C1 segment of cervical spinal cord (tissue), 14 donors: ENCODE results near the gene UCHL3.
"Not testable (repeated sequence)": the region's sequence is repeated elsewhere in the genome, so short reads cannot be mapped to it uniquely, and the experiment has no call there.

Experiments
- DNase-seq, 14 donors: peaks; one replicate each; lab custom pipeline; 2025; lab: John Stamatoyannopoulos, UW

The UCHL3 gene

DNA sequence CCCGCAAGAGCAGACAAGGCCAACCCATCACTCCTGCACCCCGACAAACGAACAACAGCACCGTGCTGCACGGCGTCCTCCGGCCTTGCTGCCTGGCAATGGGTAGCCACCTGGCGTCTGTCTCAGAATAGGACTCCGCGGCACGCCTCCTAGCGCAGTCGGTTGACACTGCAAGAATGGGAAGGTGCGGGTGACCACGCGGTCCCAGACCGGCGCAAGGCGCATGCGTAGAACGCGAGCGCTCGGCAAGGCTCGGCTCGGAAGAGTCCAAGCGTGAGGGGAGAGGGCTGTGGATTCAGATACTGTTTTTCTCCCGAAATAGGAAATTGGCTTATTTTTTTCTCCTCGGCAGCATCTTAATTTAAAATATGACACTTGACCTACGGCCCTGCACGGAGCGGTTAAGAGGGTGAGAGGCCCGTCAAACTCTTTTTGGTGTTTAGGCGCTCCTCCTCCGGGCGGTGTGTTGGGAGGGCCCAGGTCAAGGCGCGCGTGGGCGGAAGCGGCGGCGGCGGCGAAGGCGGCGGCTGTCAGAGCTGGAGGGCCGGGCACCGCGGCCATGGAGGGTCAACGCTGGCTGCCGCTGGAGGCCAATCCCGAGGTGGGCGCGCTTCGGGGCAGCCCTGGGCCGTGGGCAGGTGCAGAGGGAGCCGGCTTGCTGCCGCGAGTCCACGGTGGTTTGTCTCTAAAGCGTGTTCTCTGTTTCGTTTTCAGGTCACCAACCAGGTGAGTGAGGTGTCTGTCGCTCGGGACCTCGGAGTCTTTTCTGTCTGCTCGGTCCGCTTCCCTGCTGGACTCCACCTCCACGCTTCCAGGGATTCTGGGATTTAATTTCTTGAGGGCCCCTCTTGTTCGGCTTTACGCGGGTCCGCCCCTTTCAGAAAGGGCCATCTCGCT, at the start of gene UCHL3:
TSS of gene UCHL3 (plus strand) at position 530 of the 897 bp plus-strand sequence. CDS start at position 560, 30 bp downstream.
- peak; percentile 78 to 98 (median 94) for DNase-seq

DNA sequence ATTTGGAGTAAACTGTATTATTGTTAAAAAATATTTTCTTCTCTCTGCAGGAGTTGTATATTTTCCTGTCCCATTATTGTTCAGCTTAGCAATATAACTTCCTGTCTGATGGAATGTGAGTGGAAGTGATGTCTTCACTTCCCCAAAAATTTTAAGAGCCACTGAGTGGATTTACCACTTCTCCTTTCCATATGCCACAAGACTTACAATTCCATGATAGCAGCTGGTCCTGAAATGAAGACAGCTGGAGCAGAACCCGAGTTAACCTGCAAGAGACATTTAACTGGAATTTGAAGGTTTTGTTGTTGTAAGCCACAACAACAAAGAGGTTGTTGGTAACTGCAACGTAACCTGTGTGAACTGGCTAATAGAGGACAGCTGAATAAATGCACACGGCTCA, 44.3 kb upstream of the UCHL3 start:
- DNase-seq, result no peak

DNA sequence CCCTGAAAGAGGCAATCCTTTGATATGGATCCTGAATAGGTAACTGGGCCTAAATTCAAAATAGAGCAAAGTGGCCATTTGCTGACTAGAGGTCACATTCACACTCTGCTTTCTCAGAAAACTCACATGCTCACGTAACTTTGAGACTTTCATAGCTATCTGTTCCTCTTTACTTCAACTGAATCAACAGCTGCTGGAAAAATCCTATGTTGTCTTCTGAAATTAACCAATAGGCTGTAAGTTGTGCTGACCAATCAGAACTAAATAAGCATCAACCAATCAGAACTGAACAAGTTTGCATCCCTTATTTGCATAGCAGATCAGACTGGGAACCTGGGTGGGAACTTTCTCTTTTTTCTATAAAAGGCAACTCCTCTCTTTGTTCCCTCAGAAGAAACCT, 43.6 kb upstream of the UCHL3 start:
- no peak for DNase-seq

DNA sequence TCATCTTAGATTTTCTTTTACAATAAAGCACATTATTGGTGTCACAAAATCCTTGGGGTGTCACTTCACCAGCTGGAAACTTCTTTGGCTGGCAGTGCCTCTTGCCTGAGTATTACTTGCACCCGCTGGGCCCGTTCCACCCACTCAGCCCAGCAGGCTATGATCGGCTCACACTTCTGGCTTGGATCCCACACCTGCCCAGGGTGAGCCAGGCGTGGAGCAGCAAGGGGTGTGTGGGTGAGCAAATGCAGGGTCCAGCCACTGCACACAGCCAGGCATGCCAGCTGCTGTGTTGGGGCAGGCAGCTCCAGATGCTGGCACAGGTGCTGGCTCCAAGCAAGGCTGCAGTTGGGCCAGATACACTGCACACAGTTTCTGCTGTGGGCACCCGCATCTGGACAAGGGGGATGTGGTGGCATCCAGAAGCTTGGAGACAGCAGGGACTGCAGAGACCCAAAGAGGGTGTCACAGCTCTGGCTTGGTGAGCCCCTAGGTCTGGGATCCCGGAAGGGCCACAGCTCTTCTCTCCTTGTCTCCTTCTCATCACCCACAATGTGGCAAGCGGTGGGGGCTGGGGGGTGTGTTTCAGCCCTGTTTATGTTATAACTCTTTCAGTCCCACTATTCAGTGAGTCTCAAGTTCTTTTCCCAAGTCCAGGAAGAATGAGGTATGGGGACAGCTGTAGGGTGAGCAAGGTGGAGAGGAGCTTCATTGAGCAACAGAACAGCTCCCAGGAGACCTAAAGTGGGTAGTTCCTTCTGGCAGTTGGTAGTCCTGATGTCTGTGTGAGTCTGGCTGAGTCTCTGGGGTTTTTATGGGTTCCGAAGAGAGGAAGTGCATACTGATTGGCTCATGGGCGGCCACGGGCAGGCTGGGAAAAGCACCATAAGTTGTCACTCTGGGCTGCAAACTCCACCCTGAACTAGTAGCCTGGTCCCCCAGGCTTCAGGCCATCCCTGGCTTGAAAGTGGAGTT, 42.3 kb upstream of the UCHL3 start:
- DNase-seq, result peak in 2 of 14 donors; percentile 7 to 13

DNA sequence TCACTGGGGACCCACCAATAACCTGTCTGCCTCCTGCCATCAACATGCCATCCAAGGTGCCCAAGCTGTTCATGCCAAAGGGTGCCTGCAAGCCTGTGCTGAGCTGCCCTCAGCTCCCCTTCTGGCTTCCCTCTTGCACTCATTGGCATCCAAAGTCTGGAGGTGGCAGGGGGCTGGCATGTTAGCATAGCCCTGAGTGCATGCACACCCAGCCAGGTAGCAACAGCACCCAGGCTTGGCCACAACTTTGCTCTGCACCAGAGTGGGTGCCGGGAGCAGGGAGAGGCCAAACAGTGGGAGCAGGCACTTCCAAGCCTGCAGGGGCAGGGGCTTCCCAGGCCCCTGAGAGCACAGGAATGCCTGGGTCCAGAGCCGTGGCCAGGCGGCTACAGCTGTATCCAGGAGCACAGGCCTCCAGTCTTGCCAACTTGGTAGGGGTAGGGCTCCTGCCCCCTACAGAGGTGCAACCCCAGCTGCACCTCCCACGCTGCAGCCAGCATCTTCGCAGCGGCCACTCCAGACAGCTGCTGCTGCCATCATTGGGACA, 41.5 kb upstream of the UCHL3 start:
- no peak for DNase-seq

DNA sequence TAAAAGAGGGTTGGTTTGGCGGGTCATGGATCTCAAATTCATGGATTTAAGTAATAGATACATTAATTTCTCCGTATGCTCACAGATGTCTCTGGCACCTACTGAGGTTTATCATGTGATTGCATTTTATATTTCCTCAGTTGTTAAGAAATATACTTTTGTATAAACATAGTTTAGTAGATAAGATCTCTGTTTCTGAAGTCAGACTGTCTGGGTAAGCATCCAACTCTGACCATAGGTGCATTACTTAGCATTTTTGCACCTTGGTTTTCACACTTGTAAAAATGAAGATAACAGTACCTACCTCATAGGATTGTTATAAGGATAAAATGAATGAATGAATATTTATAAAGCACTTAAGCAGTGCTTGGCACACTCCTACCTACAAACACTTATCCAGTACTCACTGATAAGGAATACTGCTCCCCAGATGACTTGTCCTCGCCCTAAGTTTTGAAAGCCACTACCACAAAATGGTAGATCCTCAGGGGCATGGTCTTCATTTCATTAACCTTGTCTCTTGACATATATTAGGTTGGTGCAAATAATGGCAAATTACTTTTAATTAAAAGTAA, 38.5 kb upstream of the UCHL3 start:
- no peak for DNase-seq

DNA sequence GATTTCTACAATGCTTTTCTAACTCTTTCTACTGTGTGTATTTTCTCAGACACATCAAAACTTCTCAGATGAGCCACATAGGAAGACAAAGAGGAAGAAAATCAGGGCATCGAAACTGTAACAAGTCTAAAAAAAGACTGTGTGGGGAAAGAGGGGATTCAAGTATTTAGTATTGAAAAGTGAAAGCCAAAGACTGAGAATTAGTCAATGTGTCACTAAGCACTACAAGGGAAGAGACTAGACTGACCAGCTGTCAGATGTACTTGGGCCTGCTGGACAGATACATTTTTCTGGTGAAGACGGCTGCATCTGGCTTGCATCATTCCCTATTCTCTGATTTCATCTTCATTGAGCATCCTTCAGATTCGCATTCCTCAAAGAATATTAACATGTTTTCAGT, 37.3 kb upstream of the UCHL3 start:
- no peak for DNase-seq

DNA sequence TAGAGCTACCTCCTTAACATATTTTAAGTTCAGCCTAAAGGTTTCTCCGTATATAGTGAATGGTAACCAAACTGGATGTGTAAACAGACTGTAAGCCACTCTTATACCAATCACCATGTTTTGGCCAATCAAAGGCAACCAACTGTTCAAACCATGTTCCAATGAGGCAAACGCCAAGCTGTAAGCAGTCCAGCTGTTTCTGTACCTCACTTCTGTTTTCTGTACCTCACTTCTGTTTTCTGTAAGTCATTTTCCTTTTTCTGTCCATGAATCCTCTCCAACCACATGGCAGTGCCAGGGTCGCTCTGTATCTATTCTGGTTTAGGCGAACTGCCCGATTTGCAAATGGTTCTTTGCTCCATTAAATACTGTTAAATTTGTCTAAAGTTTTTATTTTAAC, 36.3 kb upstream of the UCHL3 start:
- no peak for DNase-seq

DNA sequence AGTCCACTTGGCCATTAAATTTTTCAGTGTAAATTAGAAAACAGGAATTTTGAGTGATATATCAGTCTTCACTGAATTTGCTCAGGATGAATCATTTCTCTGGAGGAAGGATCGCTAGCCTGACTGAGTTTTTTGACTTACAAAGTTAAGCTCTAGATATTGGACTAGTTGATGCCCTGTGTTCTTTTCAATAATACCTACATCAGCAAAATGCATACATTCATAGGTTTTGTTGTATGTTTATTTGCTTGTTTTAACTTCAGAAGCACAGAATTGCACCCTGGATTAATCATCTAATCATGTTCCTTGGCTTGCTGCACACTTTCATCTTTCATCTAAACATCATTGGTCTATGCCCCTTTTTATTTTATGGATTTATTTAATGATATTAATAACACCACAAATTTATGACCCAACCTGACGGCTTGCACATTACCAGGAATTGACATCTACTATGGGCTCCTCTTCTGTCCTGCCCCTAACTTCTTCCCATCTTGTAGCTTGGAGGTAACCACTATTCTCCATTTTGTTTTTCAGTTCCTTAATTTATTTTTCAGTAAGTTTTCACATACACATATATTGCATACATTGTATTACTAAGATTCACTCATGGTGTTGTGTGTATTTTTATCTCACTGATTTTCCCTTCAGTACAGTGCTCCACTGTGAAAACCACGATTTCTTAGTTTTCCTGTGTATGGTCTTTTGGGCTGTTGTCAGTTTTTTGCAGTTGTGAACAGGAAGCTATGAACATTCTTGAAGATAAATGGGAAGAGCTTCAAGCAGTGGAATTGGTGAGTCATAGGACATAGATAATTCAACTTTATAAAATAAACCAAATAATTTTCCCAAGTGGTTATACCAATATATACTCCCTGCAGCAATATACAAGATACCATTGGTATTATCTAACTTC, 35.3 kb upstream of the UCHL3 start:
- DNase-seq, result no peak

DNA sequence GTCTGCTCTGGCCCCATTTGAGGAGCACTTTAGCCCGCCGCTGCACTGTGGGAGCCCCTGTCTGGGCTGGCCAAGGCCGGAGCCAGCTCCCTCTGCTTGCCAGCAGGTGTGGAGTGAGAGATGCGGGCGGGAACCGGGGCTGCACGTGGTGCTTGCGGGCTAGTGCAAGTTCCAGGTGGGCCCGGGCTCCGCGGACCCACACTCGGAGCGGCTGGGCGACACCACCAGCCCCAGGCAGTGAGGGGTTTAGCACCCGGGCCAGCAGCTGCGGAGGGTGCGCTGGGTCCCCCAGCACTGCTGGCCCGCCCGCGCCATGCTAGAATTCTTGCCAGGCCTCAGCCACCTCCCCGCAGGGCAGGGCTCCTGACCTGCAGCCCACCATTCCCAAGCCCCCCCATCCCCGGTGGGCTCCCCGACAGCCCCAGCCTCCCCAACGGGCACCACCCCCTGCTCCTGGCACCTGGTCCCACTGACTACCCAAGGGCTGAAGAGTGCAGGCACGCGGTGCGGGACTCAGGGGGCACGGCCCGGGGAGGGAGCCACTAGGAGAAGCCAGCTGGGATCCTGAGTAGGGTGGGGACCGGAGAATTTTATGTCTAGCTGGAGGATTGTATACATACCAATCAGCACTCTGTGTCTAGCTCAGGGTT, 31.0 kb upstream of the UCHL3 start:
- DNase-seq, result no peak

DNA sequence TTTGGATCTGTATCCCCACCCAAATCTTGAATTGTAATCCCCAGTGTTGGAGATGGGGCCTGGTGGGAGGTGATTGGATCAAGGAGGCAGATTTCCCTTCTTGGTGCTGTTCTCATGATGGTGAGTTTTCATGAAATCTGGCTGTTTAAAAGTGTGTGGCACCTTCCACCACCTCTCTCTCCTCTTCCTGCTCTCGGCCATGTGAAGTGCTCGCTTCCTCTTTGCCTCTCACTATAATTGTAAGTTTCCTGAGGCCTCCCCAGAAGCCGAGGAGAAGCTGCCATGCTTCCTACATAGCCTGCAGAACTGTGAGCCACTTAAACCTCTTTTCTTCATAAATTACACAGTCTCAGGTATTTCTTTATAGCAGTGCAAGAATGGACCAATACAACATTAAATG, 27.6 kb upstream of the UCHL3 start:
- no peak for DNase-seq

DNA sequence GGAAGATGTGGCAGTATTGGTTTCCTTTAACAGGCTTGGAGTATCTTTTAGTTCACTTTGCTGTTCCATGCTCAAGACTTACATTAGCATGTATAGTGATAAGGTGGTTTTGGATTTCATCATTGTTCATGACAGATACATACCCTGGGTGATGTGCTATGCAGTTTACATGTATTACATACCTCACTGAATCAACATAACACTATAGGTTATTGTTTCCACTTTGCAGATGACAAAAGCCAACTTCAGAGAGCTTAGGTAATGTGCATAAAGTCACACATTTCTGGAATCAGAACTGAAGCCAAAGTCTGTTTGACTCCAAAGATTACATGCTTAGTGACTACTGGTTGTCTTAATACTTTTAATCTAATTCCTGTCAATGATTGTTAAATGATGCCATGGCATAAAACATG, 19.0 kb upstream of the UCHL3 start:
- no peak for DNase-seq

DNA sequence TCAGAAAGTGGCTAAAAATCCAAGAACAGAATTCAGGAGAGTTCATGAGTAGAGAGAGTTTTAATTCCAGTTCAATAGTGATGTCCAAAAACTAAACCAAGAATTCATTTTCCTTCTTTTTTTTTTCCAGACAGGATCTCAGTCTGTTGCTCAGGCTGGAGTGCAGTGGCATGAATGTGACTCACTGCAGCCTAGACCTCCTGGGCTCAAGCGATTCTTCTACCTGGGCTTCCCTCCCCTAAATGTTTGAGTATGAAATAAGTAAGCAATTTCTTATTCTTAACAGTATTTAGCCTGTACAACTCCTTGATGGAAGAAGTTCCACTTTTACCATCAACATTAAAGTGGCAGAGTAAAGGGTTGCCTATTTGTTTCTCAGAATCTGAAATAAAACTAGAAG, 15.7 kb upstream of the UCHL3 start:
- DNase-seq, result no peak

DNA sequence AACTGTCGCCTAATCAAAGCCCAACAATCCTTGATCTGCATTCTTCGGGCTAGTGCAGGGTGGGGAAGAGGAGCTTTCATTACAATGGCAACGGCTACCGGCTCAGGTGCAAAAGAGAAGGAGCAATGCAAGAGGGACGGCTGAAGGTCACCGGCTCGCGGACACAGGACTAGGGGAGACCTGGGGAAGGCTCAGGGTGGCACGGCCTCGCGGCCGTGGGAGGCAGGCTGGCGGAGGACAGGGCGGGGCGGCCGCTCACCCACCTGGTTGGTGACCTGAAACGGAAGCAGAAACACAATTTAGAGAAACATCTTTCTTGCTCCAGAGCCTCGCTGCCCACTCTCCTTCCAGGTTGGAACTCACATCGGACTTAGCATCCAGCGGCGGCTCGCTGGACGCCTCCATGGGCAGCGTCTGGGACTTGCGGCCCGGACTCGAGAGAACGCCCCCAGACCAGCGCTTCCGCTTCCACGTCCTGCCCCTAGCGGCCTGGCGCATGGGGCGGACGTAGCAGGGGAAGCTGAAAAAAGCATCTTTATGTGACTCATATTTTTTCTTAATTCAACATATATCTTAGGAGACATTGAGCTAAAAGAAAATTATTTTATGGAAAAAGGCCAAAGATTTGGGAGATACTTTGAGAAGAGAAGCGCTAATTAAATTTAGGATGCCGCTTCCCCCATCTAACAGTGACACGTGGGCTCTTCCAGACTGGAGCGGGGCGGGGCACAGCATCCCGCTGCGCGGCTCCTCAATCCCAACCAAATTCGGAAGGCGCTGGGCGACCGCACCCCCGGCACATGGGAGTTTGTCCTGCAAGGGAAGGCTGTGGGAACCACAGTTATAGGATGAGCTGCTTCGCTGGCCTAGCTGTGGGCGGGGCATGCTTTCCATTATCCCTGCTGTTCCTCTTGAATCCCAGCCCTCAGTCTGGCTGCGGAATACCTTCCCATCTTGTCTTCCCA, 11.9 kb upstream of the UCHL3 start, which contains the start of gene COMMD6:
TSS of gene COMMD6 (minus strand) at position 441 of the 965 bp plus-strand sequence. CDS start at position 405, 36 bp downstream.
- DNase-seq, result peak; percentile 4 to 85 (median 58)

DNA sequence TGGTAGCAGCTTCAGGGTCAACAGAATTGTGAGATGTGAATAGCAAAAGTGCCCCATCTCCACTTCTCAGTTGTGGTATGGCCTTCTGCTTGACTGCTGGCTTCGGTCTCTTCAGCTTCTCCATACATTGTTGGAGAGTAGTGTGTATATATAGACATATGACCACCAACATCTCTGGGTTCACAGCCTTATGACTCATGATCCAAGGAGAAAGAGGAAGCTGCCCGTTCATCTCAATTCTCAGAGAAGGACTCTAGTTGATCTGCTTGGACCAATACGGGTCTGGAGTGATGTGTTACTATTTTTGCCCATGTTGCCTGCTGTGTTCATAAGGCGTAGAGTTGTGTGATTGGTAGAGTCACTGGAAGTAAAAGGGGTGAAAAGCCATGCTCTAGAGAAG, 8.3 kb upstream of the UCHL3 start:
- DNase-seq, result peak in 1 of 14 donors; percentile 21

DNA sequence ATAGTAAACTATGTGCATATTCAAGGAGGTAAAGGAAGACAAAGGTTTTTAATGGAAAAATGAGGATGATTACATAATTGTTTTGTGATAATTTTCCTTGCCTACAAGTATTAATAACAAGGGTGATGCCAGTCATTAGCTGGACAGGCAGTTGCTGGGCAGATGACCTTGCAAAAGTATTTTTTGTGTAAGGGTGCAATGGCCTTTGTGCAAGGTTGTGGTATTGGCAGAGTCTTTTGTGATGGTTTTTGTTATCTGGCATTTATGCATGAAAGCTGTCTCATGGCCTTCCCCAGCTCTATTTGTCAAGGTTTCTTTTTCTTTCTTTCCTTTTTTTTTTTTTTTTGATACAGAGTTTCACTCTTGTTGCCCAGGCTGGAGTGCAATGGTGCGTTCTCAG, 7.6 kb upstream of the UCHL3 start:
- no peak for DNase-seq

DNA sequence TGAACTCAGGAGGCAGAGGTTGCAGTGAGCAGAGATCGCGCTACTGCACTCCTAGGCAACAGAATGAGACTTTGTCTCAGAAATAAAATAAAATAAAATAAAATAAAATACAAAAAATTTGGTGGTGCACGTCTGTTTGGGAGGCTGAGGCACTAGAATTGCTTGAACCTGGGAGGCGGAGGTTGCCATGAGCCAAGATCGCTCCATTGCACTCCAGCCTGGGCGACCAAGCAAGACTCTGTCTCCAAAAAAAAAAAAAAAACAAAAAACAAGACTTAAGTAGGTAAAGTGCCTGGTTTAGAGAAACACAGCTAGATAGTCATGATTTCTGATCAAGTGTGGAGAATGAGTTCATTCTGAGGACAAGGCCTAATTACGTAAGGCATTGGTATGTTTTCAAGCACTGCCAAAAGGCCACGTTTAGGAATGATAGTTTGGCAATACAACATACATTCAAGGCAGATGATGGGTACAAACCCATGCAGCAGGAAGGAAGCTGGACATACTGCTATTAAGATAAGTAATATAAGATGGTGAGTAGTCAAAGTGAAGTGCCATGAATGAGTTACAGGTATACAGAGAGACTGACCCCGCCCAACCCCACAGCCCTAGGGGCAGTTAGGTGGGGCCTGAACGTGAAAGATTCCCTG, 4.8 kb upstream of the UCHL3 start:
- no peak for DNase-seq

DNA sequence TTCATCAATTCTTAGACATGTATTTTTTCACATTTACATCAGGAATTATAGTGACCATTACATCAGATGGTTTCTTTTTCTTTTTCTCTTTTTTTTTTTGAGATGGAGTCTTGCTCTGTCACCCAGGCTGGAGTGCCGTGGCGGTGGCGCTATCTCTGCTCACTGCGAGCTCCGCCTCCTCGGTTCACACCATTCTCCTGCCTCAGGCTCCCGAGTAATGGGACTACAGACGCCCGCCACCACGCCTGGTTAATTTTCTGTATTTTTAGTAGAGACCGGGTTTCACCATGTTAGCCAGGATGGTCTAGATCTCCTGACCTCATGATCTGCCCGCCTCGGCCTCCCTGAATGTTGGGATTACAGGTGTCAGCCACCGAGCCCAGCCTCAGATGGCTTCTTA, 4.2 kb upstream of the UCHL3 start:
- not testable (repeated sequence) for DNase-seq
